Measurements from ENCODE around the gene NPHP1. TPM values are rescaled to one million over a fixed set of nuclear protein-coding genes. Genes with fewer than 3 reads are reported as not detected.
"Not testable (repeated sequence)": the region's sequence is repeated elsewhere in the genome, so short reads cannot be mapped to it uniquely, and the experiment has no call there.

Gene NPHP1
- polyA plus RNA-seq, 6 donors from 2014 or later: 0.59 to 2.1 (median 1.2) TPM; not detected in 1

- Mint-ChIP-seq H3K9me3 (peaks cover 0 to 10% (median 2%) of the 10 kb centered on the region in 7 donors), H3K4me1 (peaks cover 5 to 8% (median 6%) of the 10 kb centered on the region in 3 donors), H3K27me3 (peaks cover 0 to 11% (median 8%) of the 10 kb centered on the region in 3 donors), H3K4me3 (no peak overlapping the region), H3K27ac (no peak overlapping the region), H3K36me3 (peaks cover 0 to 8% of the 10 kb centered on the region in 2 donors)
- no peak for ATAC-seq (ENCODE audit: low read depth in 2 of 2)
- no peak for DNase-seq
Observed at GRCh38 chr2:110172506-110172905, 32.3 kb downstream of the NPHP1 start.

GRCh38 chr2:110170102-110170501, 34.7 kb downstream of the NPHP1 start:
- ATAC-seq (ENCODE audit: low read depth in 2 of 2): no peak
- H3K36me3 Mint-ChIP-seq: peaks cover 0 to 8% of the 10 kb centered on the region in 2 donors
- DNase-seq: no peak
- H3K27ac Mint-ChIP-seq: peak overlapping the region in 2 of 6 donors; percentile 5 to 20
- H3K4me3 Mint-ChIP-seq: peak overlapping the region in 6 of 8 donors; percentile 11 to 74 (median 42)
- H3K9me3 Mint-ChIP-seq: peaks cover 0 to 10% (median 2%) of the 10 kb centered on the region in 7 donors
- H3K27me3 Mint-ChIP-seq: no peaks in the 10 kb centered on the region
- H3K4me1 Mint-ChIP-seq: peaks cover 5 to 8% (median 6%) of the 10 kb centered on the region in 3 donors

- no peak for ATAC-seq (ENCODE audit: low read depth in 2 of 2)
- H3K4me1 Mint-ChIP-seq: peaks cover 5 to 8% (median 6%) of the 10 kb centered on the region in 3 donors
- peaks cover 0 to 10% (median 2%) of the 10 kb centered on the region in 7 donors for H3K9me3 Mint-ChIP-seq
- H3K4me3 Mint-ChIP-seq: no peak overlapping the region
- DNase-seq: no peak
- H3K36me3 Mint-ChIP-seq: peaks cover 0 to 11% of the 10 kb centered on the region in 2 donors
- H3K27ac Mint-ChIP-seq: no peak overlapping the region
- H3K27me3 Mint-ChIP-seq: peaks cover 3 to 4% (median 4%) of the 10 kb centered on the region in 3 donors
Observed at GRCh38 chr2:110167326-110168000, 37.4 kb downstream of the NPHP1 start.

- peaks cover 0 to 15% of the 10 kb centered on the region in 2 donors for H3K36me3 Mint-ChIP-seq
- H3K27me3 Mint-ChIP-seq: peaks cover 4 to 7% (median 6%) of the 10 kb centered on the region in 3 donors
- ATAC-seq (ENCODE audit: low read depth in 2 of 2) (no peak), DNase-seq (no peak)
- H3K4me1 Mint-ChIP-seq: peaks cover 5 to 8% (median 6%) of the 10 kb centered on the region in 3 donors
- peaks cover 0 to 10% (median 2%) of the 10 kb centered on the region in 7 donors for H3K9me3 Mint-ChIP-seq
- no peak overlapping the region for H3K27ac Mint-ChIP-seq
- no peak overlapping the region for H3K4me3 Mint-ChIP-seq
Observed at GRCh38 chr2:110166266-110166665, 38.5 kb downstream of the NPHP1 start.

GRCh38 chr2:110157153-110157793, 47.5 kb downstream of the NPHP1 start:
- no peak for DNase-seq
- Mint-ChIP-seq H3K4me3 (no peak overlapping the region), H3K4me1 (peaks cover 3 to 4% (median 4%) of the 10 kb centered on the region in 3 donors), H3K27ac (peak overlapping the region in 1 of 6 donors; percentile 73), H3K27me3 (peaks cover 0 to 6% (median 2%) of the 10 kb centered on the region in 3 donors), H3K9me3 (peaks cover 9 to 34% (median 23%) of the 10 kb centered on the region in 7 donors), H3K36me3 (peaks cover 5 to 21% of the 10 kb centered on the region in 2 donors)
- peak in 1 of 2 donors; percentile 47 for ATAC-seq (ENCODE audit: low read depth in 2 of 2)

GRCh38 chr2:110154828-110155227, 50.0 kb downstream of the NPHP1 start:
- peaks cover 5 to 19% of the 10 kb centered on the region in 2 donors for H3K36me3 Mint-ChIP-seq
- not testable (repeated sequence) for ATAC-seq (ENCODE audit: low read depth in 2 of 2); DNase-seq

GRCh38 chr2:110154188-110154587, 50.6 kb downstream of the NPHP1 start:
- DNase-seq; ATAC-seq (ENCODE audit: low read depth in 2 of 2); H3K4me1 Mint-ChIP-seq; H3K27ac Mint-ChIP-seq; H3K27me3 Mint-ChIP-seq: not testable (repeated sequence)
- peaks cover 9 to 35% (median 23%) of the 10 kb centered on the region in 7 donors for H3K9me3 Mint-ChIP-seq
- peak overlapping the region in 1 of 8 donors; percentile 4 for H3K4me3 Mint-ChIP-seq
- H3K36me3 Mint-ChIP-seq: peaks cover 5 to 19% of the 10 kb centered on the region in 2 donors

More at GRCh38 chr2:110154828-110155227, 50.0 kb downstream of the NPHP1 start:
- H3K27ac Mint-ChIP-seq, H3K27me3 Mint-ChIP-seq, H3K4me1 Mint-ChIP-seq, H3K4me3 Mint-ChIP-seq: not testable (repeated sequence)
- peaks cover 9 to 35% (median 23%) of the 10 kb centered on the region in 7 donors for H3K9me3 Mint-ChIP-seq

GRCh38 chr2:110153416-110153815, 51.4 kb downstream of the NPHP1 start:
- H3K36me3 Mint-ChIP-seq: peaks cover 5 to 20% of the 10 kb centered on the region in 2 donors
- peaks cover 3 to 4% (median 4%) of the 10 kb centered on the region in 3 donors for H3K4me1 Mint-ChIP-seq
- ATAC-seq (ENCODE audit: low read depth in 2 of 2) (no peak), DNase-seq (no peak)
- peaks cover 9 to 35% (median 23%) of the 10 kb centered on the region in 7 donors for H3K9me3 Mint-ChIP-seq
- H3K27ac Mint-ChIP-seq: no peak overlapping the region
- peaks cover 0 to 5% (median 1%) of the 10 kb centered on the region in 3 donors for H3K27me3 Mint-ChIP-seq
- H3K4me3 Mint-ChIP-seq: no peak overlapping the region

- Mint-ChIP-seq H3K27me3 (peaks cover 0 to 6% (median 5%) of the 10 kb centered on the region in 3 donors), H3K27ac (no peak overlapping the region), H3K4me1 (peaks cover 3 to 4% (median 4%) of the 10 kb centered on the region in 3 donors), H3K36me3 (peaks cover 5 to 25% of the 10 kb centered on the region in 2 donors), H3K9me3 (peaks cover 10 to 39% (median 23%) of the 10 kb centered on the region in 7 donors), H3K4me3 (no peak overlapping the region)
- ATAC-seq (ENCODE audit: low read depth in 2 of 2): no peak
- DNase-seq: no peak
Observed at GRCh38 chr2:110152943-110153342, 51.9 kb downstream of the NPHP1 start.

- ATAC-seq (ENCODE audit: low read depth in 2 of 2) (no peak), DNase-seq (no peak)
- Mint-ChIP-seq H3K9me3 (peaks cover 8 to 23% (median 13%) of the 10 kb centered on the region in 7 donors), H3K4me3 (no peak overlapping the region), H3K27ac (no peak overlapping the region), H3K36me3 (peaks cover 5 to 17% of the 10 kb centered on the region in 2 donors), H3K27me3 (peaks cover 0 to 8% (median 5%) of the 10 kb centered on the region in 3 donors), H3K4me1 (no peaks in the 10 kb centered on the region)
Observed at GRCh38 chr2:110149330-110150220, 55.2 kb downstream of the NPHP1 start.

- ATAC-seq (ENCODE audit: low read depth in 2 of 2) (no peak), DNase-seq (no peak)
- peaks cover 0 to 8% of the 10 kb centered on the region in 2 donors for H3K36me3 Mint-ChIP-seq
- no peak overlapping the region for H3K4me3 Mint-ChIP-seq
- peaks cover 0 to 8% (median 1%) of the 10 kb centered on the region in 7 donors for H3K9me3 Mint-ChIP-seq
- H3K27ac Mint-ChIP-seq: no peak overlapping the region
- H3K4me1 Mint-ChIP-seq: no peaks in the 10 kb centered on the region
- H3K27me3 Mint-ChIP-seq: peaks cover 0 to 8% (median 0%) of the 10 kb centered on the region in 3 donors
Observed at GRCh38 chr2:110146945-110147332, 57.9 kb downstream of the NPHP1 start.

- Mint-ChIP-seq H3K27me3 (peaks cover 0 to 8% (median 0%) of the 10 kb centered on the region in 3 donors), H3K9me3 (peaks cover 0 to 8% (median 1%) of the 10 kb centered on the region in 7 donors), H3K27ac (no peak overlapping the region), H3K4me1 (no peaks in the 10 kb centered on the region), H3K36me3 (peaks cover 0 to 8% of the 10 kb centered on the region in 2 donors), H3K4me3 (no peak overlapping the region)
- ATAC-seq (ENCODE audit: low read depth in 2 of 2) (no peak), DNase-seq (no peak)
Observed at GRCh38 chr2:110146183-110146944, 58.4 kb downstream of the NPHP1 start.

Measured in naive B cell (primary cell).